PFSK-1 (cell line): Measurements from ENCODE around the gene C3orf20.

Experiments
- FOXP2 ChIP-seq: optimal IDR thresholded peaks from 2 replicates; pipeline ENCODE3; 2011; ENCODE audit warnings: borderline replicate concordance, control low read depth, inconsistent platforms; ENCODE audit not compliant: insufficient read depth; ENCODE audit errors: extremely low read length, extremely low read depth
- POLR2AphosphoS5 ChIP-seq: IDR thresholded peaks from 2 replicates; pipeline ENCODE4 v1.6.1; 2012; ENCODE audit warnings: low read depth, mild to moderate bottlenecking, control low read depth, low read length, moderate library complexity
- SIN3A ChIP-seq: IDR thresholded peaks from 2 replicates; pipeline ENCODE4 v1.6.1; 2012; ENCODE audit warnings: mild to moderate bottlenecking, low read length, moderate library complexity, borderline replicate concordance; ENCODE audit not compliant: insufficient read depth
- TAF1 ChIP-seq: IDR thresholded peaks from 2 replicates; pipeline ENCODE4 v1.6.1; 2012; ENCODE audit warnings: low read length, control low read depth, borderline replicate concordance; ENCODE audit not compliant: insufficient read depth
- TF ChIP-seq, protein P1 (sequence below), 2 experiments: IDR thresholded peaks; 2 replicates each; pipeline versions ENCODE4 v1.6.1 to v1.8.0; 2011 to 2012; ENCODE audit warnings: low read depth in 2 of 2, low read length in 2 of 2, control low read depth in 1 of 2, inconsistent platforms in 1 of 2, mild to moderate bottlenecking in 1 of 2, moderate library complexity in 1 of 2; ENCODE audit not compliant: insufficient read depth in 1 of 2

Gene C3orf20

DNA sequence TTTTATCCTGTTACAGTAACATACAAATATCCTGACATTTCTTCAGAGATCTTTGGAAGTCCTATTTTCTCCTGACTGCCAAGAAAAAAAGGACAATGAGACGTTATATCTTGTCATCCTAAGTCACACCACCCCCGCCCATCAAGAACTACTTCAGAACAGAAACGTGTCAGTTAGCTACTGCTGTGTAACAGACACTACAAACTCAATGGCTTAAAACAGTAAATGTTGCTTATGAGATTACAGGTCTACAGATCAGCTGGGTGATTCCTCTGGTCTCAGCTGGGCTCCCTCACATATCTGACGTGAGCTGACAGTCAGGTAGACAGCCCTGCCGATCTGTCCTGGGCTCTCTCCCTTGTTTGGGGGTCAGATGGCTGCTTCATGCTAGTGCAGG is 43.8 kb upstream of the C3orf20 start:
- no peak for TF ChIP-seq POLR2AphosphoS5
- no peak for TF ChIP-seq FOXP2
- no peak for TF ChIP-seq SIN3A

DNA sequence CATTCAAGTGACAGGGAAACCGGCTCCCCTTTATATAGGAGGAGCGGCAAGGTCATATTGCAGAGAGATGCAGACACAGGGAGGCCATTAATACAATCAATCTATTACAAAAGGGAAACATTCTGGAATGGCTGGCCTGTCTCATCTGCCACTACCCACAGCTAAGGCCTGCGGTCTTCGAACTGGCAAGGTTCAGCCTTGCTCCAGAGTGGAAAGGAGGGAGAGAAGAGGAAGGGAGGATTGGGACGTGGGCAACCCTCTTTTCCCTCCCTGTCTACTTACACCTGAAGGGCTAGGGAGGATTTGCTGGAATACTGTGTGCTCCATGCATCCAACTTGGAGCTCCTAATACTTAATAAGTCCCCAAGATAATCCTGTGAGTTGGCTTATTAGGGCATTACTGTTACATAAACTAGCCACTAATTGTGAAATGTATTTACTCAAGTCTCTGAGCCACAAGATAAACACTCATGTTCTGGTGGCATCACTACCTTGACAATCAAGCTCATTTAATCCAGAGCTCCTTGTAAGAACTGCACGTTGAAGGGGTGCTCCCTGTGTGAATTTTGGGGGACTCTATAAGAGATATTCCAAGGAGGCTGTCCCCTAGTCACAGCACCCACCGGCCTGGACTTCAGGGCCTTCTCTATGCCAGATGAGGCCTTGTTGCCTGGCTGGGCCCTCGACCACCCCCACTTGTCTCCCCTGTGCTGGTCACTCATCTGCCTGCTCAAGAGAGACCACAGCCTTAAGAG is 43.1 kb upstream of the C3orf20 start:
- TF ChIP-seq SIN3A (no peak), TAF1 (no peak), POLR2AphosphoS5 (no peak), FOXP2 (no peak)
- TF ChIP-seq, protein P1, sequence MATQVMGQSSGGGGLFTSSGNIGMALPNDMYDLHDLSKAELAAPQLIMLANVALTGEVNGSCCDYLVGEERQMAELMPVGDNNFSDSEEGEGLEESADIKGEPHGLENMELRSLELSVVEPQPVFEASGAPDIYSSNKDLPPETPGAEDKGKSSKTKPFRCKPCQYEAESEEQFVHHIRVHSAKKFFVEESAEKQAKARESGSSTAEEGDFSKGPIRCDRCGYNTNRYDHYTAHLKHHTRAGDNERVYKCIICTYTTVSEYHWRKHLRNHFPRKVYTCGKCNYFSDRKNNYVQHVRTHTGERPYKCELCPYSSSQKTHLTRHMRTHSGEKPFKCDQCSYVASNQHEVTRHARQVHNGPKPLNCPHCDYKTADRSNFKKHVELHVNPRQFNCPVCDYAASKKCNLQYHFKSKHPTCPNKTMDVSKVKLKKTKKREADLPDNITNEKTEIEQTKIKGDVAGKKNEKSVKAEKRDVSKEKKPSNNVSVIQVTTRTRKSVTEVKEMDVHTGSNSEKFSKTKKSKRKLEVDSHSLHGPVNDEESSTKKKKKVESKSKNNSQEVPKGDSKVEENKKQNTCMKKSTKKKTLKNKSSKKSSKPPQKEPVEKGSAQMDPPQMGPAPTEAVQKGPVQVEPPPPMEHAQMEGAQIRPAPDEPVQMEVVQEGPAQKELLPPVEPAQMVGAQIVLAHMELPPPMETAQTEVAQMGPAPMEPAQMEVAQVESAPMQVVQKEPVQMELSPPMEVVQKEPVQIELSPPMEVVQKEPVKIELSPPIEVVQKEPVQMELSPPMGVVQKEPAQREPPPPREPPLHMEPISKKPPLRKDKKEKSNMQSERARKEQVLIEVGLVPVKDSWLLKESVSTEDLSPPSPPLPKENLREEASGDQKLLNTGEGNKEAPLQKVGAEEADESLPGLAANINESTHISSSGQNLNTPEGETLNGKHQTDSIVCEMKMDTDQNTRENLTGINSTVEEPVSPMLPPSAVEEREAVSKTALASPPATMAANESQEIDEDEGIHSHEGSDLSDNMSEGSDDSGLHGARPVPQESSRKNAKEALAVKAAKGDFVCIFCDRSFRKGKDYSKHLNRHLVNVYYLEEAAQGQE (IDR thresholded peaks at IDR 0.05; ENCODE audit: insufficient read depth in 1 of 2, low read depth in 2 of 2, low read length in 2 of 2), result no peak

DNA sequence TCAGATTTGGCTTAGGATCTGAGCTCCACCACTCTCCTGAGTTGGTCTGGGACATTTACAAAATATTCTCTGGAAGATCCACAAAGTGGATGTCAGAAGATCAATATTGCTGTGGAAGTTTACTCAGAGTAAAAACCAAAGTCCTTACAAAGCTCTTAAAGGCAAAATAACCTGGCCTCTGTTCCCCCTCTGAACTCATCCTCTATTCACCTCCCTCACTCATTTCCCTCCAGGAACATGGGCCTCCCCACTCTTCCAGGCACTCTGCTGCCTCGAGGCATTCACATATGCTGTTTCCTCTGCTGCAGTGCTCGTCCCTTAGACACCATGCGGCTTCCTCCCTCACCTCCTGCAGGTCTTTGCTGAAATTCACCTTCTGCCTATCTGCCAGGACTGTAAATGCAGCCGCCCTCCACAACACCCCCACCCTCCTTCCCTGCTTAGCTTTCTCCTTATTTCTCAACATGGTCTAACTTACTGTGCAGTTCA is 42.5 kb upstream of the C3orf20 start:
- TF ChIP-seq POLR2AphosphoS5 (no peak), FOXP2 (no peak), TAF1 (no peak), SIN3A (no peak)
- TF ChIP-seq, protein P1 (IDR thresholded peaks at IDR 0.05; ENCODE audit: insufficient read depth in 1 of 2, low read depth in 2 of 2, low read length in 2 of 2), result no peak

DNA sequence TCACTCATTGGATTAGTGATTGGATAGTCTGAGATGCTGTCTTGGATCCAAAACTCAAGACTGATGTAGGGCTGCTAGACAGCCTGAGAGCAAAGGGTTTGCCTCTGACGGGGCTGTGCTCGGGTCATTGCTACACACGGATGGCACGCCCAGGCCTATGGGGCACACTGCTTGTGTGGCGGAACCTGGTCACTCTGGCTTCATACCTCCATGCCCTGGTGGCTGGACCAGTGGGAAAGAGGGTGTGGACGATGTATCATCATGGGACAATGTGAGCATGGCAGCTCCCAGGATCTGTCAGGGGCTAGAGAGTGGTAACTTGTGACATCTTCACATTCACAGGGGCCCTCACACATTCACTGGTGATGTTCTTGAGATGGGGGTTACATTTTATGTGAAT is 41.5 kb upstream of the C3orf20 start:
- TF ChIP-seq TAF1 (no peak), SIN3A (no peak), POLR2AphosphoS5 (no peak), FOXP2 (no peak)
- TF ChIP-seq, protein P1 (IDR thresholded peaks at IDR 0.05; ENCODE audit: insufficient read depth in 1 of 2, low read depth in 2 of 2, low read length in 2 of 2), result no peak

DNA sequence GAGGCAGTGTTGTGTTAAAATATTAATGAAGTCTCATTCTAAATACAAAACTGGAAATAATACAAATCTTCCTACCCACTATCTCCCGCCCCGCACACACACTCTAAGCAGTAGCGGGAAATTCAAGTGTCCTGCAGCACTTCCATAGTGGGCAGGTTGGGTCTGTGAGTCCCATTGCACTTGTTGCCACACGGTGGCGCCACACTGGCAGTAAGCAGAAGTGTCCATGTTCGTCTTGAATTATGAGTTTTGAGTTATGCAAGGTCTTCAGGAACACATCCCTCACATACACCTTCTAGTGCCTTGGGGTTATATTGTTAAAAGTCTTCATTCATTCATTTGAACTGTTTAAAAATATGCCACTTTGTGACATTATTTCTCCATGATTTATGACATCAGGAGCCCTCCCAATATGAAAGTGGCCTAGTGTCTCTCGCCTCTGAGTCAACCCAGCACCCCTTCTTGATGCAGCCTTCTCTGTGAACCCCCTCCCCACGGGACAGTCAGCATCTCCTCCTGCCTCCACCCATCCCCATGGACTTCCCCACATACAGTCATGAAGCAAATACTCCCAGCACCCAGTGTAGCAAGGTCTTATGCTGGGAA is 41.0 kb upstream of the C3orf20 start:
- TF ChIP-seq TAF1, result no peak

DNA sequence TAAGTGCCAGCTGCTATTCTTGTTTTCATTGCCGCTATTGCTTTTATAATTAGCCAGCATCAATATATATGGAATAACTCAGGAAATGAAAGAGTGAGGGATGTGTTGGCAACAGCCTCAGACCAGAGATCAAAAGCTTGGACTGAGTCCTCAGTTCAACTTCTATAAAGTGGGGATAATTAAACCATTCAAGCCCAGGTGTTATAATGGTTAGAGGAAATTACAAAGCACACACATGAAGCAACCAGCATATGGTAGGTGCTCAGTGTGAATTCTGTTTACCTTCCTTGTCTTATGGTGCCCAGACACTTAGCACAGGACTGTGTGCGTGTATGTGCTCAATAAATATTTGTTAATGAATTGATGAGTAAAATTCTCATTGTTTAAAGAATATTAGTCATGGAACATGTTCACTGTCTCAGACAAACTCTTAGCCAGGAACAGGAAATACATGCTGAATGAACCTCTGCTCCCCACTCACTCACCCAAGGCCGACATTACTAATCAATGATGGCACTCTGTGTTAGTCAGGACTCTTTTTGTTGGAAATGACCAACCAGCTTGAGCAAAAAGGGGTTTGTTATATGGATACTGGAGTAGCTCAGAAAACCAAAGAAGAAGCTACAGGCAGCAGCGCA is 40.1 kb upstream of the C3orf20 start:
- TF ChIP-seq FOXP2 (no peak), SIN3A (no peak), TAF1 (no peak), POLR2AphosphoS5 (no peak)
- TF ChIP-seq, protein P1 (IDR thresholded peaks at IDR 0.05; ENCODE audit: insufficient read depth in 1 of 2, low read depth in 2 of 2, low read length in 2 of 2), result no peak
